B cell (primary cell): ENCODE results near the gene B4GALT4. TPM values are rescaled to one million over a fixed set of nuclear protein-coding genes. Genes with fewer than 3 reads are reported as not detected.
"Not testable (repeated sequence)": the region's sequence is repeated elsewhere in the genome, so short reads cannot be mapped to it uniquely, and the experiment has no call there.

ENCODE experiments used
- ATAC-seq: fragments of 200-7000 bp; cut with Tn5 transposase; one replicate; pipeline ENCODE4 v1.10.0; 2021; ENCODE audit warnings: low read depth, mild to moderate bottlenecking, moderate number of reproducible peaks, moderate library complexity
- CTCF ChIA-PET: fragments of 350-600 bp; sonication (Branson Sonifier 250); formaldehyde crosslinking; loops from one replicate; lab custom pipeline; 2021; ENCODE audit warnings: antibody characterized with exemption, inconsistent platforms; lab: Charles Lee
- POLR2A ChIA-PET: fragments of 350-600 bp; sonication (Branson Sonifier 250); formaldehyde crosslinking; loops from one replicate; lab custom pipeline; 2021; ENCODE audit warnings: antibody characterized with exemption; lab: Charles Lee
- DNase-seq: peaks from one replicate; pipeline ENCODE4 v3.0.0; 2013
- H2AFZ ChIP-seq: 2 replicates; pipeline ENCODE4 v1.6.1; 2012; ENCODE audit warnings: mild to moderate bottlenecking, low read depth, low read length; ENCODE audit not compliant: insufficient read depth, poor library complexity, severe bottlenecking
- H3K27ac ChIP-seq, 2 donors: 1 replicate in 1 of 2; 2 replicates in 1 of 2; pipeline ENCODE4 v1.5.1; 2012 to 2013; ENCODE audit warnings: low read length in 2 of 2, mild to moderate bottlenecking in 2 of 2, moderate library complexity in 1 of 2
- H3K27me3 ChIP-seq, 4 experiments: fragments of 200-600 bp in 1 of 4; sonication (generic) in 1 of 4; replicated peaks in 1 of 4; 1 replicate in 2 of 4; 2 replicates in 2 of 4; pipeline versions ENCODE4 v1.6.1 to v1.7.0; 2013 to 2016; ENCODE audit warnings: low read length in 3 of 4, mild to moderate bottlenecking in 2 of 4, mixed read lengths in 1 of 4, moderate library complexity in 1 of 4; ENCODE audit not compliant: insufficient read depth in 4 of 4, control insufficient read depth in 3 of 4; ENCODE audit errors: control extremely low read depth in 1 of 4
- H3K36me3 ChIP-seq, 2 experiments: replicated peaks in 1 of 2; 1 replicate in 1 of 2; 2 replicates in 1 of 2; pipeline versions ENCODE4 v1.6.1 to v1.7.1; 2013; ENCODE audit warnings: low read length in 1 of 2; ENCODE audit not compliant: insufficient read depth in 2 of 2, control insufficient read depth in 1 of 2; ENCODE audit errors: control extremely low read depth in 1 of 2, extremely low read depth in 1 of 2
- H3K4me1 ChIP-seq, 2 donors: fragments of 200-600 bp in 1 of 2; sonication (generic) in 1 of 2; 1 replicate in 1 of 2; 2 replicates in 1 of 2; pipeline versions ENCODE4 v1.5.1 to v1.6.1; 2013 to 2017; ENCODE audit warnings: low read length in 2 of 2; ENCODE audit not compliant: control insufficient read depth in 2 of 2, insufficient read depth in 2 of 2
- H3K4me2 ChIP-seq: replicated peaks from 2 replicates; pipeline ENCODE3; 2012; ENCODE audit warnings: mild to moderate bottlenecking, low read depth, low read length; ENCODE audit not compliant: poor library complexity, severe bottlenecking
- H3K4me3 ChIP-seq, 5 experiments: fragments of 200-600 bp in 1 of 5; sonication (generic) in 1 of 5; 1 replicate in 3 of 5; 2 replicates in 2 of 5; pipeline versions ENCODE4 v1.5.1 to v1.7.0; 2011 to 2016; ENCODE audit warnings: low read length in 4 of 5, mild to moderate bottlenecking in 4 of 5, low read depth in 2 of 5, control low read depth in 1 of 5, moderate library complexity in 1 of 5; ENCODE audit not compliant: insufficient read depth in 1 of 5; ENCODE audit errors: control extremely low read depth in 1 of 5, extremely low read depth in 1 of 5
- H3K79me2 ChIP-seq: fragments of 200-600 bp; sonication (generic); one replicate; pipeline ENCODE4 v1.6.0; 2016; ENCODE audit warnings: low read length; ENCODE audit not compliant: control insufficient read depth, insufficient read depth
- H3K9ac ChIP-seq: fragments of 200-600 bp; sonication (generic); 2 replicates; pipeline ENCODE4 v1.6.1; 2017; ENCODE audit warnings: mild to moderate bottlenecking, low read length, moderate library complexity
- H3K9me3 ChIP-seq, 3 donors: one replicate each; pipeline versions ENCODE4 v1.6.1 to v1.7.1; 2013; ENCODE audit warnings: low read length in 2 of 3; ENCODE audit not compliant: control insufficient read depth in 2 of 3, insufficient read depth in 1 of 3; ENCODE audit errors: control extremely low read depth in 1 of 3
- H4K20me1 ChIP-seq: 2 replicates; pipeline ENCODE4 v1.6.0; 2012; ENCODE audit warnings: mild to moderate bottlenecking, low read length; ENCODE audit not compliant: insufficient read depth, control insufficient read depth, poor library complexity, severe bottlenecking
- H3K27ac Mint-ChIP-seq: one replicate; pipeline ENCODE4 v1.8.0; 2021; ENCODE audit warnings: mixed read lengths
- H3K27me3 Mint-ChIP-seq: one replicate; pipeline ENCODE4 v1.8.0; 2021; ENCODE audit warnings: mixed read lengths
- H3K4me1 Mint-ChIP-seq: one replicate; pipeline ENCODE4 v1.8.0; 2021; ENCODE audit warnings: mixed read lengths
- H3K4me3 Mint-ChIP-seq: one replicate; pipeline ENCODE4 v1.8.0; 2021; ENCODE audit warnings: mixed read lengths
- H3K9me3 Mint-ChIP-seq: one replicate; pipeline ENCODE4 v1.8.0; 2022; ENCODE audit warnings: mixed read lengths; ENCODE audit not compliant: insufficient read depth
- EZH2 ChIP-seq: IDR thresholded peaks from 2 replicates; pipeline ENCODE4 v1.6.1; 2012; ENCODE audit warnings: borderline replicate concordance, low read depth, mild to moderate bottlenecking, moderate library complexity, low read length; ENCODE audit not compliant: insufficient read depth, poor library complexity, severe bottlenecking
- WGBS: methylation state at CpG from one replicate; pipeline ENCODE4 v1.1.5; 2013; ENCODE audit warnings: missing lambda C conversion rate; ENCODE audit not compliant: insufficient coverage; 5-methylcytosine and 5-hydroxymethylcytosine counted together
- intact Hi-C: fragments of 100-400 bp; cut with micrococcal nuclease; formaldehyde crosslinking; loops from one replicate; pipeline ENCODE4 v1.10.0; 2022
- polyA plus RNA-seq: library from polyadenylated mRNA; depleted of rRNA; stranded (reverse); fragments of >200 nt; gene quantifications from 2 replicates; pipeline ENCODE4 v1.2.3, GENCODE V29; 2012
- total RNA-seq, 2 donors: library from RNA; stranded (reverse); fragments of 120-200 nt in 1 of 2; gene quantifications; 1 replicate in 1 of 2; 2 replicates in 1 of 2; pipeline versions ENCODE4 v1.2.3 to v1.2.4, GENCODE V29; 2013 to 2022
- TF ChIP-seq, protein P1 (sequence below): fragments of 200-600 bp; IDR thresholded peaks from one replicate; pipeline ENCODE4 v1.8.0; 2022; ENCODE audit warnings: antibody characterized with exemption, mild to moderate bottlenecking

Gene B4GALT4
- total and polyA plus RNA-seq, 2 donors (not counting 1 experiment from before 2014, with no cell fraction given): 7.1 to 21.9 TPM

DNA sequence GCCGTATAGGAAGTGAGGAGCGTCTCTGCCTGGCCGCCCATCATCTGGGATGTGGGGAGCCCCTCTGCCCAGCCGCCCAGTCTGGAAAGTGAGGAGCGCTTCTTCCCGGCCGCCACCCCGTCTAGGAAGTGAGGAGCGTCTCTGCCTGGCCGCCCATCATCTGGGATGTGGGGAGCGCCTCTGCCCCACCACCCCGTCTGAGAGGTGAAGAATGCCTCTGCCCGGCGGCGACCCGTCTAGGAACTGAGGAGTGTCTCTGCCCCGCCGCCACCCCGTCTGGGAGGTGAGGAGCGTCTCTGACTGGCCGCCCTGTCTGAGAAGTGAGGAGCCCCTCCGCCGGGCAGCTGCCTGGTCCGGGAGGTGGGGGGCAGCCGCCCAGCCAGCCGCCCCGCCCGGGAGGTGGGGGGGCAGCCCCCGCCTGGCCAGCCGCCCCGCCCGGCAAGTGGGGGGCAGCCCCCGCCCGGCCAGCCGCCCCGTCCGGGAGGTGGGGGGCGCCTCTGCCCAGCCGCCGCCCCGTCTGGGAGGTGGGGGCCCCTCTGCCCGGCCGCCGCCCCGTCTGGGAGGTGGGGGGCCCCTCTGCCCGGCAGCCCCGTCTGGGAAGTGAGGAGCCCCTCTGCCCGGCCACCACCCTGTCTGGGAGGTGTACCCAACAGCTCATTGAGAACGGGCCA, 1.8 kb upstream of the B4GALT4 start:
- H3K4me1 Mint-ChIP-seq: peaks cover 21% of the 10 kb centered on the region
- ATAC-seq, H3K4me2 ChIP-seq, H3K36me3 ChIP-seq, H3K9ac ChIP-seq, H3K27me3 Mint-ChIP-seq, H3K27ac ChIP-seq, POLR2A ChIA-PET, H3K4me3 ChIP-seq, H3K9me3 ChIP-seq, H4K20me1 ChIP-seq, H2AFZ ChIP-seq, DNase-seq, H3K9me3 Mint-ChIP-seq, H3K27me3 ChIP-seq, H3K4me3 Mint-ChIP-seq: not testable (repeated sequence)
- CTCF ChIA-PET: interaction anchor here (0.9 to 3.2 kb wide), 8 partner anchors 31 to 433 kb away, joined by 3 to 78 read pairs (median 6); partner anchors contain the start of genes IGSF11 and TEX55
- peaks cover 15% of the 10 kb centered on the region for H3K79me2 ChIP-seq
- WGBS: 97% methylated on average over 25 of the region's 49 CpGs
- intact Hi-C loops: loop anchor here (10.0 kb wide), 3 partner anchors 208 to 462 kb away; partner anchors contain the start of genes CFAP91, IGSF11, POGLUT1 and TMEM39A
- peak overlapping the region; percentile 50 for H3K27ac Mint-ChIP-seq
- peaks cover 19 to 26% of the 10 kb centered on the region in 2 donors for H3K4me1 ChIP-seq

DNA sequence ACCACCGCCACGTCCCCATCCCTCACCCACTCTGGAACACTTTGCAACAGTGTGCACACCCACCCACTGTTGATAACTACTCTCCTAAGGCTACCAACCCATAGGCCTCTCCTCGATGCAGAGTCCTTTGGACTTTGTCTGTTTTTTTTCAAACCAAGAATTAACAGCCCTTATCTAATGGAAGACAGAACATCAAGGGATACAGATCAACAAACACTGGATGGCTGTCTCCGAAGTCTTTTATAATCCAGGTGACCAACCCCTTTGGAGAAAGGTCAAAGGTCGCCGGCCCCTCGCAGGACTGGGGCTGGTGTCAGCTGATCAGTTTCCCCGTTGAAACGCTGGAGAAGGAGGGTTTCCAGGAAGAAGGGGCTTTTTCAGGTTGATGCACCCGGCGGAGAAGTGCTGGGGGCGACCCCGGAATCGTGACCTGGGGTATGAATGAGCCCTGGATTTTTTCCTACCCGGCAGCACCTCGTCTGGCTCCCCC, 532 bp downstream of the B4GALT4 start:
- H3K4me2 ChIP-seq: peak overlapping the region; percentile 86
- peaks cover 30% of the 10 kb centered on the region for H3K79me2 ChIP-seq
- no peaks in the 10 kb centered on the region for H3K27me3 ChIP-seq
- H3K4me1 ChIP-seq: peaks cover 30 to 34% of the 10 kb centered on the region in 2 donors
- H3K27me3 Mint-ChIP-seq: no peaks in the 10 kb centered on the region
- peak overlapping the region; percentile 91 for H3K9ac ChIP-seq
- no peaks in the 10 kb centered on the region for H4K20me1 ChIP-seq
- H2AFZ ChIP-seq: peak overlapping the region; percentile 81
- ChIA-PET CTCF (interaction anchor here (0.6 to 3.2 kb wide), 18 partner anchors 15 to 482 kb away, joined by 3 to 78 read pairs (median 6); partner anchors contain the start of genes TEX55 and TIMMDC1), POLR2A (interaction anchor here (0.9 to 1.2 kb wide), 3 partner anchors 356 to 854 kb away, joined by 3 to 10 read pairs (median 4); no protein-coding TSS in a partner anchor)
- WGBS: 2% methylated on average over 16 of the region's 16 CpGs
- H3K9me3 Mint-ChIP-seq: no peaks in the 10 kb centered on the region
- TF ChIP-seq, protein P1, sequence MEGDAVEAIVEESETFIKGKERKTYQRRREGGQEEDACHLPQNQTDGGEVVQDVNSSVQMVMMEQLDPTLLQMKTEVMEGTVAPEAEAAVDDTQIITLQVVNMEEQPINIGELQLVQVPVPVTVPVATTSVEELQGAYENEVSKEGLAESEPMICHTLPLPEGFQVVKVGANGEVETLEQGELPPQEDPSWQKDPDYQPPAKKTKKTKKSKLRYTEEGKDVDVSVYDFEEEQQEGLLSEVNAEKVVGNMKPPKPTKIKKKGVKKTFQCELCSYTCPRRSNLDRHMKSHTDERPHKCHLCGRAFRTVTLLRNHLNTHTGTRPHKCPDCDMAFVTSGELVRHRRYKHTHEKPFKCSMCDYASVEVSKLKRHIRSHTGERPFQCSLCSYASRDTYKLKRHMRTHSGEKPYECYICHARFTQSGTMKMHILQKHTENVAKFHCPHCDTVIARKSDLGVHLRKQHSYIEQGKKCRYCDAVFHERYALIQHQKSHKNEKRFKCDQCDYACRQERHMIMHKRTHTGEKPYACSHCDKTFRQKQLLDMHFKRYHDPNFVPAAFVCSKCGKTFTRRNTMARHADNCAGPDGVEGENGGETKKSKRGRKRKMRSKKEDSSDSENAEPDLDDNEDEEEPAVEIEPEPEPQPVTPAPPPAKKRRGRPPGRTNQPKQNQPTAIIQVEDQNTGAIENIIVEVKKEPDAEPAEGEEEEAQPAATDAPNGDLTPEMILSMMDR: no peak
- no peak for TF ChIP-seq EZH2
- peaks cover 30% of the 10 kb centered on the region for H3K4me1 Mint-ChIP-seq
- H3K27ac ChIP-seq: peak overlapping the region; percentile 62 to 93
- no peaks in the 10 kb centered on the region for H3K9me3 ChIP-seq
- H3K4me3 Mint-ChIP-seq: peak overlapping the region; percentile 86
- DNase-seq (no peak), ATAC-seq (no peak)
- H3K27ac Mint-ChIP-seq: peak overlapping the region; percentile 81
- H3K4me3 ChIP-seq: peak overlapping the region; percentile 57 to 82 (median 72)
- H3K36me3 ChIP-seq: peaks cover 1 to 5% of the 10 kb centered on the region in 2 experiments
- intact Hi-C loops: loop anchor here (1.0 to 10.0 kb wide), 7 partner anchors 55 to 1503 kb away; partner anchors contain the start of genes ARHGAP31, CFAP91, COX17 and GSK3B
